LoVo (cell line): ENCODE measurements around the gene VWF.
"Not testable (repeated sequence)": the region's sequence is repeated elsewhere in the genome, so short reads cannot be mapped to it uniquely, and the experiment has no call there.

Source experiments
- DNase-seq: peaks from one replicate; pipeline ENCODE4 v3.0.0-alpha.2; 2016; ENCODE audit warnings: low spot score

VWF gene

DNA sequence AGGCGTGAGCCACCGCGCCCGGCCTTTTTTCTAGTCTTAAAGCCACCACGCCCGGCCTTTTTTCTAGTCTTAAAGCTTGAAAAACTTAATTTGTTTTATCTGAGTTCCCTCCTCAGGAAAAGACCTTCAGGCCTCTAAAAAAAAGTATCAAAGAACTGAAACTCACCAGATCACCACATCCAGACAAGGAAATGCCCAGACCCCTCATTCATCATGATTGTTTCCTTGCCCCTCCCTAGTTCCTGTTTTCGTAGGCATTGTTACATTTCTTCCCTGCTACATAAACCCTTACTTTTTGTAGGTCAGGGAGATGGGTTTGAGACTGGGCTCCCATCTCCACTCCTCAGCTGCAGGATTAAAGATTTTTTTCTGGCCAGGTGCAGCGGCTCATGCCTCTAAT is 21.1 kb upstream of the VWF start:
- no peak for DNase-seq

DNA sequence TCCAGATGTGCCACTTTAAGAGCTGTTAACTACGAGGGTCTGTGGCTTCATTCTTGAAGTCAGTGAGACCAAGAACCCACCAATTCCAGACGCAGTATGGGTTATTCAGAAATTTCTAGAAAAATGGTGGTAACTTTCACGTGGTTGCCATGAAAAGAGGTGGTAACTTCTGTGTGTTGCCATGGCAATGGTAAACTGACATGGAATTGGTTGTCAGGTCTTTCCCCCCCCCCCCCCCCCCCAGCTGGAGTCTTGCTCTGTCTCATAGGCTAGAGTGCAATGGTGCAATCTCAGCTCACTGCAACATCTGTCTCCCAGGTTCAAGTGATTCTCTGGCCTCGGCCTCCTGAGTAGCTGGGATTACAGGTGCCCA is 18.8 kb upstream of the VWF start:
- no peak for DNase-seq

DNA sequence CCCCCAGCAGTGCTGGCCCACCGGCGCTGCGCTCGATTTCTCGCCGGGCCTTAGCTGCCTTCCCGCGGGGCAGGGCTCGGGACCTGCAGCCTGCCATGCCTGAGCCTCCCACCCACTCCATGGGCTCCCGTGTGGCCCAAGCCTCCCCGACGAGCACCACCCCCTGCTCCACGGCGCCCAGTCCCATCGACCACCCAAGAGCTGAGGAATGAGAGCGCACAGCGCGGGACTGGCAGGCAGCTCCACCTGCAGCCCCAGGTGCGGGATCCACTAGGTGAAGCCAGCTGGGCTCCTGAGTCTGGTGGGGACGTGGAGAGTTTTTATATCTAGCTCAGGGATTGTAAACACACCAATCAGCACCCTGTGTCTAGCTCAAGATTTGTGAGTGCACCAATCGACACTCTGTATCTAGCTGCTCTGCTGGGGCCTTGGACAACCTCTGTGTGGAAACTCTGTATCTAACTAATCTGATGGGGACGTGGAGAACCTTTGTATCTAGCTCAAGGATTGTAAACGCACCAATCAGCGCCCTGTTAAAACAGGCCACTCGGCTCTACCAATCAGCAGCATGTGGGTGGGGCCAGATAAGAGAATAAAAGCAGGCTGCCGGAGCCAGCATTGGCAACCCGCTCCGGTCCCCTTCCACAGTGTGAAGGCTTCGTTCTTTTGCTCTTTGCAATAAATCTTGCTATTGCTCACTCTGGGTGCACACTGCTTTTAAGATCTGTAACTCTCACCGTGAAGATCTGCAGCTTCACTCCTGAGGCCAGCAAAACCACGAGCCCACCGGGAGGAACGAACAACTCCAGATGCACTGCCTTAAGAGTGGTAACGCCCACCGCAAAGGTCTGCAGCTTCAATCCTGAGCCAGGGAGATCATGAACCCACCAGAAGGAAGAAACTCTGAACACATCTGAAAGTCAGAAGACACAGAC is 18.2 kb upstream of the VWF start:
- not testable (repeated sequence) for DNase-seq

DNA sequence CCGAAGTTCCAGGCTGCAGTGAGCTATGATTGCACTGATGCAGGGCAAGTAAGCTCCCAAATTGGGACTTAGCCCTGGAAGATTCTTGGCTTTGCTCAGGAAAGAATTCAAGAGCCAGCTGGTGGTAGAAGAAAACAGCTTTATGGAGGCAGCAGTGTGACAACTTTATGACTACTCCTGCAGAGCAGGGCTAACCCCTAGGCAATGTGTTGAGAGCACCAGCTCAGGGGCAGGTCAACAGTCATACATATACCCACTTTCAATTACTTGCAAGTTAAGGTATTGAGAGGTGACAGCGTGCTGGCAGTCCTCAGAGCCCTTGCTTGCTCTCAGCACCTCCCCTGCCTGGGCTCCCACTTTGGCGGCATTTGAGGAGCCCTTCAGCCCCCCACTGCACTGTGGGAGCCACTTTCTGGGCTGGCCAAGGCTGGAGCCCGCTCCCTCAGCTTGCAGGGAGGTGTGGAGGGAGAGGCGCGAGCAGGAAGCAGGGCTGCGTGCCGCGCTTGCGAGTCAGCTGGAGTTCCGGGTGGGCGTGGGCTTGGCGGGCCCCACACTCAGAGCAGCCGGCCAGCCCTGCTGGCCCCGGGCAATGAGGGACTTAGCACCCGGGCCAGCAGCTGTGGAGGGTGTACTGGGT is 17.4 kb upstream of the VWF start:
- DNase-seq = not testable (repeated sequence)

DNA sequence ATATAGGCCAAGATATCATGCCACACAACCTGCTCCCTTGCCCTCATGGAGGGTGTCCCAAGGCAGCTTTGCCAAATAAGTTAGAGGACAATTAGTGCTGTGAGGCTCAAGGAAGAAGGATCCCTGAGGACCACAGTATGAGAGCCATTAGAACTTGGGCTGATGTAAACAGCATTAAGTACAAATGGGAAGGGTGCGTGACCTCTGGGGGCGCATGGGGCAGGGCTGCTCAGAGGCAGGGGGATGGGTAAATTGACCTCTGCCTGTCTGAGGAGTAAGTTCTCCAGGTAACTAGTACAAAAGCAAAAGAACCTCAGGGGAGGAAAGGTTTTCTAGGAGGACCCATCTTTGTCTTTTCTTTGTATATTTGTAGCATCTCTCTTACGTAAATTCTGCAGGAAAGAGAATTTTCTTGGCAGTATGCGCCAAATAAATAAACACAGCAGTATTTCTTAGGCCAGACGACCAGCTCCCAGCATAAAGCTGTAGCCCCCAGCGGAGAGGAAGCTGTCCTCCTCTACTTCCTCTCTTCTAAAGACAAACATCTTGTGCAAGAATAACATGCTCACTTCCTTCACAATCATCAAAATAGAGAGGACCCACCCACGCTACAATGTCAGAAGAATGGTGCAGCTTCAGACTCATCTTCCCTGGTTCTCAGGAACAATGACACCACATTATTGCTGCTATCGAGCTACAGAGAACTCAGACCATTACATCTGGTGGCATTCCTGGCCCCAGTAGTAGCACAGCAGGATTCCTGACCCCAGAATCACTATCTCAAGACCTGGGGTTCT is 16.4 kb upstream of the VWF start:
- no peak for DNase-seq

DNA sequence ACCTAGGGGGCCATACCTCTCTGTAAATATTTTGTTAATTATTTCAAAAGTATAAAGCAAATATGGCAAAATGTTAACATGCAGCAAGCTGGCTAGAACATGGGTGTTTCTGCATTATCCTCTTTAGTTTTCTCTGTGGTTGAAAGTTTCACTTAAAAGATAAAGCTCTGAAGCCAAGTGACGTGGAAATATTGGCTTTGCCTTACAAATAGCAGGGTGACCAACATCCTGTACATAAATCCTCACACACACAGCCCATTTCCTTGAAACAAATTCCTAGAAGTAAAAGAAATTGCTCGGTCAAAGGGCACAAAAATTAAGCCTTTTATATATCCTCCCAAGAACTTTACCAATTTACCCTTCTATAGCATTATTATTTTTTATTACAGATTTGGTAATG is 10.6 kb upstream of the VWF start:
- DNase-seq = no peak

DNA sequence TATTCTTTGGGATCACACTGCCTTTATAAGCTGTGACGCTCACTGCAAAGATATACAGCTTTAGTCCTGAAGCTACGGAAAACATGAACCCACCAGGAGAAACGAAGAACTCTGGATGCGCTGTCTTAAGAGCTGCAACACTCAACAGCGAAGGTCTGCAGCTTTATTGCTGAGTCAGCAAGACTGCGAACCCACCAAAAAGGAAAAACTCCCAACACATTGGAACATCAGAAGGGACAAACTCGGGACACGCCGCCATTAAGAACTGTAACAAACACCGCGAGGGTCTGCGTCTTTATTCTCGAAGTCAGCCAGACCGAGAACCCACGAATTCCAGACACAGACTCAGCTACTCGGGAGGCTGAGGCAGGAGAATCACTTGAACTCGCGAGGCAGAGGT is 9.2 kb upstream of the VWF start:
- DNase-seq = no peak

DNA sequence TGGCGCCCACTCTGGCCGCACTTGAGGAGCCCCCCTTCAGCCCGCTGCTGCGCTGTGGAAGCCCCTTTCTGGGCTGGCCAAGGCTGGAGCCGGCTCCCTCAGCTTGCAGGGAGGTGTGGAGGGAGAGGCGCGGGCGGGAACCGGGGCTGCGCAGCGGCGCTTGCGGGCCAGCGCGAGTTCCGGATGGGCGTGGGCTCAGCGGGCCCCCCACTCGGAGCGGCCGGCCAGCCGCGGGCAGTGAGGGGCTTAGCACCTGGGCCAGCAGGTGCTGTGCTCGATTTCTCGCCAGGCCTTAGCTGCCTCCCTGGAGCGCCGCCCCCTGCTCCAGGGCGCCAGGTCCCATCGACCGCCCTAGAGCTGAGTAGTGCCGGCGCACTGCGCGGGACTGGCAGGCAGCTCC is 8.0 kb upstream of the VWF start:
- no peak for DNase-seq

DNA sequence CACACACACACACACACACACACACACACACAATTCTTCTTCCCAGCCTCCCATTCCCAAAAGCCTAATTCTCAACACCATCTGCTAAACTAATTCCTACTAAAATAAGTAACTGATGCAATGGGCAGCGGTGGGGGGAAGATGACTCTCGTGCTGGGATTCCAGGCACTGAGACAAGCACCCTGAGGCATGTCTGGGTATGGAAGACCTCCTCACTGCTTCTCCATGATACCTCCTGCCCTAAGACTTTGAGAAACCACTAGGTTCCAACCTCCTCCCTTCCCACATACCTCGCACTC is 789 bp upstream of the VWF start:
- no peak for DNase-seq

DNA sequence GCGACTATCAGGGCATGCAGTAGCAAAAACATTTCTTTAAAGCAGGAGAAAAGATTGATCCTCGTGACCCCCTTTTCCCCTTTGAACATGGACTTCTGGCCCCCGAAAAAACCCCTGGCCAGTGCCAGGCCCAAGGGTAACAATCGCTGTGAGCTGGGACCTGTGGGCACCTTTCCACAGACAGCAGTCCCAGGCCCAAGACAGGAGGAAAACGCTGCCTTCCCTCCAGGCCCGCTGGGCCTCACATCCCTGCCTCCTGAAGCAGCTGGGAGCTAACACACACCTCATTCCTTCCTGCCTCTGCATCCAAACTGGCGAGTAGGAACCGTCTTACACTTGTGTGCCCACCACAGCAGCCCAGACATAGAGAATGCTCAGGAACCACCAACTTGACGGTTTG is 1.2 kb downstream of the VWF start:
- DNase-seq = no peak

DNA sequence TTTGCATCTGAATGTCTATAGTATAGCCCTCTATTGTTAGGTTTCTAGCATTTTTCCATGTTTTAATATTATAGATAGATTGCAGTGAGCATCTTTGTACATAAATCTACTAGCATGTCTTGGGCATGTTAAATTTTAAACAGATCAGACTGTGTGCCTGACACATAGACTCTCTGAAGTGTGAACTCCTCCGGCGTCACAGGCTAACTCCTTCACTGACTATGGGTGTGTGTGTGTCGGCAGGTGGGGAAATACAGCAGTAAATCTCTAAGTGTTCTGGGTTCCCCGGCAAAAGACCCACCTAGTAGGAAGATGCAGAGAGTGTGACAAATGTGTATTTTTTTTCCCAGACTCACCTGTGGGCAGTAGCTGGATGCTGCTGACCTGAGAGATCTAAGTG is 2.3 kb downstream of the VWF start:
- DNase-seq = no peak

DNA sequence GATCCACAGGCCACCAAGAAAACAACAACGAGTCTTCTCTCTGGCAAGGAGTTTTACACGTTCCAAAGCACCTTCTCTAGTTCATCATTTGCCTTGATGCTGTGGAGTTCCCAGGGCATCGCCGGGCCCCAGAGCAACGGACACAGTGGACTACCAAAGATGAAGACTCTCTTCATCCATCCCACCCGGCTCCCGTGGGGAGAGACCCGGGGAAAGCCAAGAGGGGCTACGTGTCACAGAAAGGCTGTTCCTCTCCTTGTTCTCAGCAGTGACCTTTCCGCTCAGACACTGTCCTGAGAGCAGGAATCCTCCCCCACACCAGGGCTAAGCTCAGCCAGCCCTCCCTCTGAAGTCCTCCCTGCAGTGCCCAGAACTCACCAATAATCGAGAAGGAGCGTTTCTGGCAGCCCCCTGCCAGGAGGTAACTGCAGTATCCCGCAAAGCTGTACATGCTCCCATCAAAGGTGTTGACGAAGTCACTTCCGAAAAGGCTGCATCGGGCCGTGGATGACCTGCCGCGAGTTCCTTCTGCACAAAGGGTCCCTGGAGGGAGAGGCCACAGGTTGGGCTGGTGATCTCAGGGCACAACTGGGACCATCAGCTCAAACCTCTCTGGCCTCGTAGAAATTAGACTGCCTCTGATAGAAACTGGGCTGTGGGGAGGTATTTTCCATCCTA is 3.5 kb downstream of the VWF start:
- DNase-seq = no peak

DNA sequence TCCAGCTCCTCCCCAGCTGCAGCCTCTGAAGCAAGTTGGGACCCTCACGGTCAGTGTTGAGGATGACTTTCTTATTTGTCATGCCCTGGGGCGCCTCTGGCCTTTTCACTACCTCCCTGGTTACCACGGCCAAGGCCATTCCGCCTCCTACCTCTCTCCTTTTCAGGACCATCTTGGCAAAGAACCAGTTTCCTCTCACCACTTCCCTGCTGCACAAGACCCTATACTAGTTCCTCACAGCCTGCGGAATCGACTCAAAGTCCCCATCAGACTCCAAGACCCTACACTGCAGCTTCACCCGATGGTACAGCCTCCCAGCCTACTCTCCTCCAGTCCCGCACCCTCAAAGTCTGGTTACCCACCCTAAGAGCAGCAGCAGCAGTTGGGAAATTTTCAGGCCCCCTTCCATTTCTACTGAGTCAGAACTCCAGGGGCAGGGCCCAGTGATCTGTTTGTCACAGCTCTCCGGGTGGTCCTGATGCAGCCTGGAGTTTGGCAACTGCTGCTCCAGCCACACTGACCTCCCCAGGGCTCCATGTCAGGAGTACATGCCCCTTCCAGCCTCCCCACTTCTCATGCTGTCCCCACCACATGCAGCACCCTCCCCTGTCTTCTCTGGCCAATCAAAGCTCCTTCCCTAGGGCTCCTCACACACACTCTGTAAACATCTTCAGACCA is 5.4 kb downstream of the VWF start:
- DNase-seq = no peak

DNA sequence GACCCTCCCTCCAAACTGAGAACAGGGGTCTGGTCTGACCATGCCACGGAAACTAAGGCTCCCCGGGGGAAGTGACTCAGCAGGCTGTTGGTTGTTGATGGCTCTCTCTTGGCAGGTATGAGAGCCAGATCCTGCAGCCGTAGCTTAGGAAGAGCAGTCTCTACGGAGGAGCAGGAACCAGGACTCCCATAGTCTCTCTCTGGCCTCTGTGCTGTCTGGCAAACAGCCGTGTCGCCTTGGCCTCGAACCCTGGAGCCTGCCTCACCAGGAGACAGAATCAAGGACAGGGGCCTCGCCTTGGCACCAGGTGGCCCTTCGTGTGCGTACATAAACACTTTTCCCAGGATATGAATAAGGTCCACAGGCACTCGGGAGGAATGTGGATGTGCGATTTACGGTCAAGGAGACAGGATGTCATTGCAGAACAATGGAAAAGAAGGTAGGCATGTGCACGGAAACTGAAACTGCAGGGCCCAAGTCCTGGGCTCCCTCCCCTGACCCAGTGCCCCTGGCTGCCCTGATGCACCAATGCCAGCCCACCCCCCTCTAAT is 7.9 kb downstream of the VWF start:
- no peak for DNase-seq

DNA sequence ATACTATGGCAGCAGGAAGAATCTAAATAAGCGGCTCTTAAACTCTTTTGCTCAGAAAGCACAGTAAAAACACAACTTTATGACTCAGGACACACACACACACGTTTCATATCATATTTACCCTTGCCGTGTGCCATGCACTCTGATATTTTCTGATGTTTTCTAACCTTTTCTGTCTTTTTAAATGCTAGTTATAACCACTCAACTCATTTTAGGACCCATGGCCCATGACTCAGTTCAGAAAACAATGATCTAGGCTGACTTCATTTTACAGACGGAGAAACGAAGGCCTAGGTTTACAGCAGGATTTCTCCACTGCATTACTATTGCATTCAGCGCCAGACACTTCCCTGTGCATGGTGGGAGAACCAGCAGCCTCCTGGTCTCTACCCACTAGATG is 9.1 kb downstream of the VWF start:
- no peak for DNase-seq

DNA sequence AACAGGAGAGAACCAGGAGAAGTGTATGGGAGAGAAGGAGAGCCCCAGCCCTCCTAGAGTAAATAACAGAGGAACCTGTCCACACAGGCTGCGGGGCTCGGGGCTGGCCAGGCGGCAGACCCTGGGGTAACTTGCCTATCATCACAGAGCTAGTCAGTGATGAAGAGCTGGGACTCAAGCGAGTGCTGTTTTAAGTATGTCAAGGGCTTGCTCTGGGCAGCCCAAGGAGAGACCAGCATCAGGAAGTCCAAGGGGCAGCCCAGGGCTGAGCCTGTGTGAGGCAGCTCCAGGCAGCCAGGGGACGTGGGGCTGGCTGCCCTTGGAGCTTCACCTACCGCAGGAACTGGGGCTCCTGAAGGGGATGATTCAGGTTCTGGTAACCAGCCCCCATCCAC is 10.0 kb downstream of the VWF start:
- no peak for DNase-seq

DNA sequence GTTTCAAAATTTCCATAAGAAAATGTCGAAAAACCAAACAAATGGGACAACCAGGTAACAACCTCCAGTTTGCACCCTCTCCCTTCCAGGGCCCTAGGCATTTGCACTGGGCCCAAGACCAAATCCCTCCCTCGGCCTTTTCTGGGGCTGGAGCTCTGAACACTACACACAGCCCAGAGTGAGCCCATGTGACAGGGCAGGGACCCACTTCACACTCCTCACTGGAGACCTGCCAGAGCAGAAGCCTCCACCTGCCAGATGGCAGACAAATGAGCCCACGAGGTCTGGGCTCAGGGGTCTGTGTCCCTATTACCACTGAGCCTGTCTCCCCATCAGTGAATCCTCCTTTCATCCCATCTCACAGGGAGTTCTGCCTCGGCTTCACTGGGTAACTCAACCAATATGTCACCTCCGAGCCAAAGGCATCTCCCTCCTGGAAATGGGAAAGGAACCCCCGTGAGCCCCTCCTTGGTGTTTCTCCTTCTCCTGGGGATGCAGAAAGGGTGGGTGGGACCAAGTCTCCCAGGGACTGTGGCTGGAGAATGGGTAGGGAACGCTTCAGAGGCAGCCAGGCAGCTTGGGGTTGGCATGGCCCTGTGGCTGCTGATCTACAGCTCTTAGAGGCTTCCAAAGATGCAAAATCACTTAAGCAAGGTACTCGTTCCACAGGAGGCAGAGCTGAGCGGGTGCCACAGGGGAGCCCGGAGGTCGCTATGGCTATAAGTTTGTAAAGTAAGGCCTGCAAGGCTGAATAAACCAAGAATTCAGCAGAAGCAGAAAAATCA is 10.6 kb downstream of the VWF start:
- no peak for DNase-seq

DNA sequence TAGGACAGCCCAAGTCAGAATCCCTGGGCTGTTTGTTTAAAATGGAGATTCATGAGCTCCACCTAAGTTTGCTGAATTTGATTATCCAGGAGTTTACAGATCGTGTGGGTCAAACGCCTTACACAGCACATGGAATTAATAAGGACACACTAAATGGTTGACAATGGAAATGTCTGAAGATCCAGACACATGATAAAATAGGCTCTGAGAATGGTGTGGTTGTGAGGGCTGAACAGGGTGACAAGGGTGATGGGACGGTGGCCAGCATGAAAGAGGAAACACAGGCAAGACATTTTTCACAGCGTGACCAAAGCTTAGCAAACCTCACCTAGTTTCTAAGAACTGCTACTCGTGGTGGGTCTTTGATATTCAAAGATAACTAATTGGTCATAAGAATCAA is 12.5 kb downstream of the VWF start:
- DNase-seq = no peak

DNA sequence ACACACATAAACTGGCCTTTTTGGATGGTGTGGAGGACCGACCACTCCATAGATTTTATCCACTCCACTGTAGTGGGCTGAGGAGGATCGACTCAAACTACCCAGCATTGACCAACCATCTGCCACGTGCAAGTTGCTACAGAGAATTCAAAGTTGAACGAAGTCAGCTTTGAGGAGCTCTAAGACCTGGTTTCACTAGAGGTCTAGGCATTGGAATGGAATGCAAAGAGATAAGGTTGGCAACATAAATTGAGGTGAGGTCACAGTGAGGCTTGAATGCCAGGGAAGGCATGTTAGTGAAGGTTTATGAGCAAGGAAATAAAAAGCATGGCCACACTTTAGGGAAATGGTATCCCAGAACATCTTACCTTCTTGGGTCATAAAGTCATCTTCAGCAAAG is 14.5 kb downstream of the VWF start:
- DNase-seq = peak; percentile 8

DNA sequence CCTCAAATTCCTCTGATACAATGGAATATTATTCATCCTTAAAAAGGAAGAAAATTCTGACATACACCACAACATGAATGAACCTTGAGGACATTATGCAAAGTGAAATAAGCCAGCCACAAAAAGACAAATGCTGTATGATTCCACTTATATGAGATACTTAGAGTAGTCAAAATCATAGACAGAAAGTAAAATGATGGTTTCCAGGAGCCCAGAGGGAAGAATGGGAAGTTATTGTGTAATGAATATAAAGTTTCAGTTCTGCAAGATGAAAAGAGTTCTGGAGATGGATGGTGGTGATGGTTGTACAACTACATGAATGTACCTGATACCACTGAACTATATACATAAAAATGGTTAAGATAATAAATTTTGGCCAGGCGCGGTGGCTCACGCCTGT is 18.3 kb downstream of the VWF start:
- DNase-seq = no peak

DNA sequence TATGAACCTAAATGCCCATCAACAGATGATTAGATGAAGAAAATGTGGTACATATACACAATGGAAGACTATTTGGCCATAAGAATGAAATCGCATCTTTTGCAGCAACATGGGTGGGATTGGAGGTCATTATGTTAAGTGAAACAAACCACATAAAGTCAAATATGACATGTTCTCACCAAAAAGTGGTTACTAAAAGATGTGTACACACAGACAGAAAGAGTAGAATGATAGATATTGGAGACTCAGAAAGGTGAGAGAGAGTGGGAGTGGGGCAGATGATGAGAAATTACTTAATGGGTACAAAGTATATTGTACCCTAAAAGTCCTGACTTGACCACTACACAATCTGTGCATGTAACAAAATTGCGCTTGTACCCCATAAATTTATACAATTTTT is 19.6 kb downstream of the VWF start:
- DNase-seq = no peak
